GM23248 (cell line): ENCODE measurements around the gene C11orf52.

Experiments
- EZH2 ChIP-seq: fragments of 200-600 bp; sonication (generic); IDR thresholded peaks from 2 replicates; pipeline ENCODE4 v1.6.1; 2018; ENCODE audit warnings: antibody characterized with exemption, mild to moderate bottlenecking; ENCODE audit not compliant: insufficient read depth, poor library complexity, severe bottlenecking
- EZH2phosphoT487 ChIP-seq: fragments of 200-600 bp; sonication (generic); IDR thresholded peaks from 2 replicates; pipeline ENCODE4 v1.6.1; 2018; ENCODE audit warnings: antibody characterized with exemption, moderate library complexity, mild to moderate bottlenecking, low read depth; ENCODE audit not compliant: insufficient read depth

DNA sequence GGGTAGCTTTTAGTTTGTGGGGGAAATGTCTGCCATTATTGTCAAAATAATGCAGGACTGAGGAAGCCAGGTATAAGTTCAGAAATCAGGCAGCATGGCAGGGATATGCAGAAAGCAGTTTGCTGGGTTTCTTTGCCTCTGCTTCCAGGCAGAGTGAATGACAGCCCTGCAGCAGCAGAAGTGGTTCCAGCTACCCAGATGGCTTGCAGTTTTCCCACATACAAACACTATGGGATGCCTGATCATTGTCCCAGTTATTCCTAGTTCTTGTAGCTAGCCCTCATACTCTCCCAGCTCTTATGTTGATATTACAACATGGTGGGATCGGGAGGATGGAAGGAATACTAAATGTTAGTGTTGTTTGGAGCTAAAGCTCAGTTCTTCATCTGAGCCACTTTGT is 15.6 kb downstream of the C11orf52 start:
- TF ChIP-seq EZH2 = no peak
- no peak for TF ChIP-seq EZH2phosphoT487
